PC-3 (cell line): Measurements from ENCODE around the gene USH1G. TPM values are rescaled to one million over a fixed set of nuclear protein-coding genes. Genes with fewer than 3 reads are reported as not detected.

ENCODE experiments used
- ATAC-seq: fragments of 200-7000 bp; cut with Tn5 transposase; 2 replicates; pipeline ENCODE4 v1.9.1; 2020; ENCODE audit warnings: mild to moderate bottlenecking, moderate library complexity
- BruUV-seq: library from RNA; stranded (reverse); fragments of 400-500 nt; replicated peaks from 2 replicates; lab custom pipeline; 2021; lab: Mats Ljungman, UMichigan
- CTCF ChIA-PET: fragments of 300-600 bp; sonication (Branson Sonifier 250); formaldehyde crosslinking; loops from one replicate; lab custom pipeline; 2022; ENCODE audit warnings: antibody characterized with exemption; lab: Charles Lee
- POLR2A ChIA-PET: fragments of 300-600 bp; sonication (Branson Sonifier 250); formaldehyde crosslinking; loops from one replicate; lab custom pipeline; 2022; ENCODE audit warnings: antibody characterized with exemption; ENCODE audit not compliant: unreplicated experiment; lab: Charles Lee
- DNase-seq: peaks from one replicate; pipeline ENCODE4 v3.0.0-alpha.2; 2015
- H2AFZ ChIP-seq: fragments of 300-600 bp; sonication (generic); 2 replicates; pipeline ENCODE4 v1.6.0; 2016; ENCODE audit warnings: antibody characterized with exemption, low read length
- H3F3A ChIP-seq: fragments of 300-600 bp; sonication (generic); one replicate; pipeline ENCODE4 v1.6.0; 2017; ENCODE audit warnings: antibody characterized with exemption, low read length, control low read depth, mild to moderate bottlenecking; ENCODE audit not compliant: unreplicated experiment
- H3K27ac ChIP-seq: fragments of 300-600 bp; sonication (generic); 2 replicates; pipeline ENCODE4 v1.5.1; 2016; ENCODE audit warnings: mild to moderate bottlenecking, low read length
- H3K27me3 ChIP-seq: fragments of 300-600 bp; sonication (generic); 2 replicates; pipeline ENCODE4 v1.6.1; 2016; ENCODE audit warnings: low read length, mixed read lengths
- H3K36me3 ChIP-seq: fragments of 300-600 bp; sonication (generic); 2 replicates; pipeline ENCODE4 v1.6.1; 2016; ENCODE audit warnings: low read depth, mixed run types, low read length, mixed read lengths
- H3K4me1 ChIP-seq: fragments of 300-600 bp; sonication (generic); 2 replicates; pipeline ENCODE4 v1.5.1; 2016; ENCODE audit warnings: low read length; ENCODE audit not compliant: insufficient read depth
- H3K4me2 ChIP-seq: fragments of 300-600 bp; sonication (generic); 2 replicates; pipeline ENCODE4 v1.6.0; 2016; ENCODE audit warnings: low read length
- H3K4me3 ChIP-seq: fragments of 300-600 bp; sonication (generic); 2 replicates; pipeline ENCODE4 v1.5.1; 2016; ENCODE audit warnings: mild to moderate bottlenecking, low read length, mixed read lengths
- H3K79me2 ChIP-seq: fragments of 300-600 bp; sonication (generic); 2 replicates; pipeline ENCODE4 v1.6.1; 2017; ENCODE audit warnings: low read length, mixed read lengths
- H3K9ac ChIP-seq: fragments of 300-600 bp; sonication (generic); 2 replicates; pipeline ENCODE4 v1.6.0; 2016; ENCODE audit warnings: mild to moderate bottlenecking, low read length
- H3K9me2 ChIP-seq: fragments of 300-600 bp; sonication (generic); replicated peaks from 2 replicates; pipeline ENCODE4 v1.6.1; 2016; ENCODE audit warnings: mixed run types, low read length, mixed read lengths
- H3K9me3 ChIP-seq: fragments of 300-600 bp; sonication (generic); 2 replicates; pipeline ENCODE4 v1.6.1; 2016; ENCODE audit warnings: low read length, mixed read lengths
- H4K20me1 ChIP-seq: fragments of 300-600 bp; sonication (generic); 2 replicates; pipeline ENCODE4 v1.6.1; 2016; ENCODE audit warnings: low read length, mixed read lengths
- CTCF ChIP-seq: fragments of 300-600 bp; sonication (generic); conservative IDR thresholded peaks from 2 replicates; pipeline ENCODE4 v1.5.1; 2017; ENCODE audit warnings: antibody characterized with exemption, low read depth, mild to moderate bottlenecking, low read length
- EZH2 ChIP-seq: fragments of 300-600 bp; sonication (generic); IDR thresholded peaks from one replicate; pipeline ENCODE4 v1.6.1; 2017; ENCODE audit warnings: antibody characterized with exemption, mild to moderate bottlenecking, low read length; ENCODE audit not compliant: unreplicated experiment
- EZH2phosphoT487 ChIP-seq: fragments of 300-600 bp; sonication (generic); IDR thresholded peaks from 2 replicates; pipeline ENCODE4 v1.6.1; 2018; ENCODE audit warnings: mild to moderate bottlenecking, antibody characterized with exemption, low read length, borderline replicate concordance
- intact Hi-C: fragments of 100-400 bp; cut with micrococcal nuclease; formaldehyde crosslinking; loops from 2 replicates; pipeline ENCODE4 v1.9.0; 2023
- total RNA-seq: library from RNA; depleted of rRNA; stranded (reverse); fragments of >200 nt; gene quantifications from 2 replicates; pipeline ENCODE4 v1.2.3, GENCODE V29; 2014

USH1G gene
- total RNA-seq, 1 experiment from 2014 or later, result 0.04 TPM

GRCh38 chr17:74935048-74935447, 12.0 kb upstream of the USH1G start:
- intact Hi-C loops, result no loop called here
- Histone ChIP-seq H3K4me1 (no peaks in the 10 kb centered on the region), H3K9ac (no peak overlapping the region), H3K36me3 (no peaks in the 10 kb centered on the region), H3K9me2 (no peaks in the 10 kb centered on the region), H3K27ac (no peak overlapping the region), H3F3A (no peaks in the 10 kb centered on the region), H4K20me1 (no peaks in the 10 kb centered on the region), H3K4me2 (no peak overlapping the region), H3K27me3 (peaks cover 34% of the 10 kb centered on the region), H2AFZ (no peak overlapping the region), H3K4me3 (no peak overlapping the region), H3K79me2 (no peaks in the 10 kb centered on the region), H3K9me3 (no peaks in the 10 kb centered on the region)
- TF ChIP-seq EZH2, result no peak
- TF ChIP-seq CTCF, result no peak
- no peak for TF ChIP-seq EZH2phosphoT487
- DNase-seq (no peak), ATAC-seq (no peak)
- BruUV-seq, result no TSS peak
- ChIA-PET CTCF (no interaction called here), POLR2A (no interaction called here)

- Histone ChIP-seq H3K9me3 (no peaks in the 10 kb centered on the region), H3K9me2 (no peaks in the 10 kb centered on the region), H3K4me2 (no peak overlapping the region), H3K4me1 (no peaks in the 10 kb centered on the region), H3K9ac (no peak overlapping the region), H3K27me3 (peaks cover 11% of the 10 kb centered on the region), H2AFZ (no peak overlapping the region), H3K27ac (no peak overlapping the region), H3K36me3 (no peaks in the 10 kb centered on the region), H3F3A (no peaks in the 10 kb centered on the region), H3K4me3 (no peak overlapping the region), H4K20me1 (no peaks in the 10 kb centered on the region), H3K79me2 (no peaks in the 10 kb centered on the region)
- BruUV-seq, result no TSS peak
- POLR2A ChIA-PET, result no interaction called here
- CTCF ChIA-PET, result no interaction called here
- no peak for ATAC-seq
- intact Hi-C loops, result no loop called here
- TF ChIP-seq EZH2phosphoT487, result no peak
- TF ChIP-seq EZH2, result no peak
- TF ChIP-seq CTCF, result no peak
- no peak for DNase-seq
Measured at GRCh38 chr17:74930535-74931036, 7.5 kb upstream of the USH1G start.

DNA sequence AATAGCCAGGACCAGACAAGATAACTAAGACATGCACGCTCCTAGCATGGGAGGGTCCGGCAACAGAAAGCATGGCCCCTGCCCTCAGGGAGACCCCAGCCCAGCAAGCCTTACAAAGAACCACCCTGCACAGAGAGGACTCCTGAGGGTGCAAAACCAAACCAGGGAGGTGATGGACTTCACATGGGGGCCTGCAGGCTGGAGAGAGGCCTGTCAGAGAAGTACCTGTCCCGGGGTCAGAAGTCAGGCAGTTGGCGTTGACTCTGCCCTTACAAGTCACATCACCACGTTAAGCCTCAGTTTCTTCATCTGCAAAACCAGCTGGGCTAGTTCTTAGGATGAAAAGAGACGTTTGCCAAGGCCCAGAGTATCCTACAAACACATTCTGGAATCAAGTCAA, 5.7 kb upstream of the USH1G start:
- no peak overlapping the region for H3K27ac ChIP-seq
- no peaks in the 10 kb centered on the region for H3K79me2 ChIP-seq
- H3K4me3 ChIP-seq, result no peak overlapping the region
- no peaks in the 10 kb centered on the region for H3K36me3 ChIP-seq
- intact Hi-C loops, result no loop called here
- TF ChIP-seq EZH2 (no peak), CTCF (no peak), EZH2phosphoT487 (no peak)
- ChIA-PET CTCF (no interaction called here), POLR2A (no interaction called here)
- peaks cover 18% of the 10 kb centered on the region for H3K27me3 ChIP-seq
- BruUV-seq, result no TSS peak
- ATAC-seq (no peak), DNase-seq (no peak)
- H3K9ac ChIP-seq, result no peak overlapping the region
- no peaks in the 10 kb centered on the region for H3K9me2 ChIP-seq
- H3K4me2 ChIP-seq, result no peak overlapping the region
- H3K4me1 ChIP-seq, result no peaks in the 10 kb centered on the region
- no peaks in the 10 kb centered on the region for H3F3A ChIP-seq
- H4K20me1 ChIP-seq, result no peaks in the 10 kb centered on the region
- no peak overlapping the region for H2AFZ ChIP-seq
- no peaks in the 10 kb centered on the region for H3K9me3 ChIP-seq
